Neural crest cell (in vitro differentiated cells): ENCODE measurements around the gene DMRTB1. TPM values are rescaled to one million over a fixed set of nuclear protein-coding genes. Genes with fewer than 3 reads are reported as not detected.
A peak's percentile ranks its signal among the peaks of the same experiment; 100 is the strongest.

Experiments used
- DNase-seq: peaks from one replicate; pipeline ENCODE4 v3.0.0; 2021; ENCODE audit warnings: low read depth, mixed read lengths, low spot score
- H3K27ac Mint-ChIP-seq: one replicate; pipeline ENCODE4 v1.8.0; 2021; ENCODE audit warnings: mild to moderate bottlenecking, mixed read lengths; ENCODE audit not compliant: unreplicated experiment
- H3K27me3 Mint-ChIP-seq: 2 replicates; pipeline ENCODE4 v1.8.0; 2021; ENCODE audit warnings: low read depth, mild to moderate bottlenecking, mixed read lengths
- H3K36me3 Mint-ChIP-seq: 2 replicates; pipeline ENCODE4 v1.8.0; 2021; ENCODE audit warnings: low read depth, mild to moderate bottlenecking, mixed read lengths
- H3K4me1 Mint-ChIP-seq: 2 replicates; pipeline ENCODE4 v1.8.0; 2021; ENCODE audit warnings: mixed read lengths
- H3K4me3 Mint-ChIP-seq: one replicate; pipeline ENCODE4 v1.8.0; 2021; ENCODE audit warnings: mild to moderate bottlenecking, mixed read lengths
- H3K9me3 Mint-ChIP-seq: 2 replicates; pipeline ENCODE4 v1.8.0; 2021; ENCODE audit warnings: mixed read lengths
- total RNA-seq: library from RNA; stranded (reverse); gene quantifications from 2 replicates; pipeline ENCODE4 v1.2.1, GENCODE V29; 2021
- TF ChIP-seq, protein P1 (sequence below): fragments of 200-600 bp; sonication (generic); conservative IDR thresholded peaks from 2 replicates; pipeline ENCODE4 v1.5.0; 2021; ENCODE audit warnings: antibody characterized with exemption, mild to moderate bottlenecking

The DMRTB1 gene
- total RNA-seq, 1 donor from 2014 or later = not detected

- H3K9me3 Mint-ChIP-seq = no peaks in the 10 kb centered on the region
- DNase-seq = no peak
- no peak overlapping the region for H3K27ac Mint-ChIP-seq
- peaks cover 2% of the 10 kb centered on the region for H3K4me1 Mint-ChIP-seq
- H3K36me3 Mint-ChIP-seq = no peaks in the 10 kb centered on the region
- TF ChIP-seq, protein P1, sequence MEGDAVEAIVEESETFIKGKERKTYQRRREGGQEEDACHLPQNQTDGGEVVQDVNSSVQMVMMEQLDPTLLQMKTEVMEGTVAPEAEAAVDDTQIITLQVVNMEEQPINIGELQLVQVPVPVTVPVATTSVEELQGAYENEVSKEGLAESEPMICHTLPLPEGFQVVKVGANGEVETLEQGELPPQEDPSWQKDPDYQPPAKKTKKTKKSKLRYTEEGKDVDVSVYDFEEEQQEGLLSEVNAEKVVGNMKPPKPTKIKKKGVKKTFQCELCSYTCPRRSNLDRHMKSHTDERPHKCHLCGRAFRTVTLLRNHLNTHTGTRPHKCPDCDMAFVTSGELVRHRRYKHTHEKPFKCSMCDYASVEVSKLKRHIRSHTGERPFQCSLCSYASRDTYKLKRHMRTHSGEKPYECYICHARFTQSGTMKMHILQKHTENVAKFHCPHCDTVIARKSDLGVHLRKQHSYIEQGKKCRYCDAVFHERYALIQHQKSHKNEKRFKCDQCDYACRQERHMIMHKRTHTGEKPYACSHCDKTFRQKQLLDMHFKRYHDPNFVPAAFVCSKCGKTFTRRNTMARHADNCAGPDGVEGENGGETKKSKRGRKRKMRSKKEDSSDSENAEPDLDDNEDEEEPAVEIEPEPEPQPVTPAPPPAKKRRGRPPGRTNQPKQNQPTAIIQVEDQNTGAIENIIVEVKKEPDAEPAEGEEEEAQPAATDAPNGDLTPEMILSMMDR = no peak
- H3K27me3 Mint-ChIP-seq = no peaks in the 10 kb centered on the region
- no peak overlapping the region for H3K4me3 Mint-ChIP-seq
Measured at GRCh38 chr1:53465023-53465957, 6.1 kb downstream of the DMRTB1 start.

DNA sequence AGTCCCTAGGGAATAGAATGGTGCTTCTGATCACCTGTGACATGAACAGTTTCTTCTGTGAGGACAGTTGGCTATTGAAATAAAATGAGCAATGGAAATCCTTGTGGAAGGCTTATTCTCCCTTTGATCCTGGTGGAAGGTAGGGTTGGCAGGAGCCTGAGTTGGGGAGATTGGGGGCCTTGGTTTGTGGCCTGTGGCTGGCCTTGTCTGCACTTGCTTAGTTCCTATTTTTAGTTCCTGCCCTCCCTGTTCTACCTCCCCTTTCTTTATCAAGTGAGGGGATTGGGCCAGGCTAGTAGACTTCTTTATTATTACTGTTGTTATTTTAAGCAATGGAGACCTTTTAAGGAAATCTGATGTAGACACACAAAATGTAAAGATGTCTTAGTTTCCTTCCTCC lies 8.2 kb downstream of the DMRTB1 start:
- Mint-ChIP-seq H3K36me3 (no peaks in the 10 kb centered on the region), H3K9me3 (no peaks in the 10 kb centered on the region), H3K4me1 (peaks cover 10% of the 10 kb centered on the region), H3K27me3 (no peaks in the 10 kb centered on the region), H3K4me3 (no peak overlapping the region), H3K27ac (no peak overlapping the region)
- TF ChIP-seq, protein P1 = no peak
- DNase-seq = no peak

GRCh38 chr1:53468374-53468773 lies 9.2 kb downstream of the DMRTB1 start:
- Mint-ChIP-seq H3K4me1 (peaks cover 10% of the 10 kb centered on the region), H3K36me3 (no peaks in the 10 kb centered on the region), H3K27ac (no peak overlapping the region), H3K4me3 (no peak overlapping the region), H3K9me3 (no peaks in the 10 kb centered on the region), H3K27me3 (no peaks in the 10 kb centered on the region)
- no peak for DNase-seq
- TF ChIP-seq, protein P1 = no peak

- DNase-seq = no peak
- Mint-ChIP-seq H3K36me3 (no peaks in the 10 kb centered on the region), H3K27ac (no peak overlapping the region), H3K27me3 (no peaks in the 10 kb centered on the region), H3K4me3 (no peak overlapping the region), H3K4me1 (peaks cover 10% of the 10 kb centered on the region), H3K9me3 (no peaks in the 10 kb centered on the region)
- TF ChIP-seq, protein P1 = no peak
Measured at GRCh38 chr1:53469373-53469772, 10.2 kb downstream of the DMRTB1 start.

GRCh38 chr1:53470155-53470554 lies 11.0 kb downstream of the DMRTB1 start:
- H3K9me3 Mint-ChIP-seq = no peaks in the 10 kb centered on the region
- peak overlapping the region; percentile 9 for H3K4me3 Mint-ChIP-seq
- DNase-seq = peak; percentile 97
- no peaks in the 10 kb centered on the region for H3K36me3 Mint-ChIP-seq
- no peak overlapping the region for H3K27ac Mint-ChIP-seq
- H3K27me3 Mint-ChIP-seq = no peaks in the 10 kb centered on the region
- TF ChIP-seq, protein P1 = peak; percentile 85
- peaks cover 10% of the 10 kb centered on the region for H3K4me1 Mint-ChIP-seq
